ENCODE results near the gene PRMT6.

DNA sequence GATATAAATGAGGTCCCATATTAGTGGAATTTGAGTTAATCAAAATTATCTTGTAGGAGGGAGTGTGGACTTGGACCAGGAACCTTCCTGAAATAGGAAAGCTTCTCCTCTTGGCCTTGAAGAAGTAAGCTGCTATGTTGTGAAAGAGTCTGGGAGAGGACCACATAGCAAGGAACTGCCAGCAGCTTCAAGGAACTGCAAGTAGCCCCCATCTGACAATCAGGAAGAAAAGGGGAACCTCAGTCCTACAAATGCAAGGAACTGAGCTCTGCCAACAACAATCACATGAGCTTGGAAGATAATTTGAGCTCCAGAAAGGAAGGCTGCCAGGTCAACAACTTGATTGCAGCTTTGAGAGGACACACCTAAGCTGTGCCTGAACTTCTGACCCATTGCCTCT, 8.2 kb upstream of the PRMT6 start:
- TF ChIP-seq SUZ12 (IDR thresholded peaks at IDR 0.05; ENCODE audit: extremely low read depth, insufficient read depth, insufficient read length), result no peak
- no peak for TF ChIP-seq YY1 (IDR thresholded peaks at IDR 0.05; ENCODE audit: insufficient read depth, insufficient read length)

All from NT2/D1 (cell line).